Right atrium auricular region (tissue), 2 donors: ENCODE measurements around the gene GUCY2C. TPM values are rescaled to one million over a fixed set of nuclear protein-coding genes. Genes with fewer than 3 reads are reported as not detected.

Source experiments
- DNase-seq: peaks from one replicate; pipeline ENCODE4 v3.0.0-alpha.2; 2019; ENCODE audit warnings: low spot score
- H3K27ac ChIP-seq, 2 donors: fragments of 200-600 bp; sonication (generic); 1 replicate in 1 of 2; 2 replicates in 1 of 2; pipeline ENCODE4 v1.5.1; 2016 to 2019
- H3K27me3 ChIP-seq, 2 donors: fragments of 200-600 bp; sonication (generic); one replicate each; pipeline versions ENCODE4 v1.5.1 to v1.6.0; 2017 to 2019
- H3K36me3 ChIP-seq: fragments of 200-600 bp; sonication (generic); one replicate; pipeline ENCODE4 v1.5.1; 2016
- H3K4me1 ChIP-seq, 2 donors: fragments of 200-600 bp; sonication (generic); one replicate each; pipeline versions ENCODE4 v1.5.1 to v1.6.0; 2017 to 2019
- H3K4me3 ChIP-seq, 2 donors: fragments of 200-600 bp; sonication (generic); 1 replicate in 1 of 2; 2 replicates in 1 of 2; pipeline ENCODE4 v1.5.1; 2017 to 2019; ENCODE audit warnings: mild to moderate bottlenecking in 1 of 2, moderate library complexity in 1 of 2
- H3K9me3 ChIP-seq, 2 donors: fragments of 200-600 bp; sonication (generic); one replicate each; pipeline ENCODE4 v1.5.1; 2019
- CTCF ChIP-seq, 2 donors: fragments of 200-600 bp; sonication (generic); IDR thresholded peaks; one replicate each; pipeline ENCODE4 v1.5.1; 2019; ENCODE audit warnings: antibody characterized with exemption in 2 of 2
- total RNA-seq, 2 donors: library from RNA; depleted of rRNA; stranded (reverse); fragments of >200 nt; gene quantifications; one replicate each; pipeline ENCODE4 v1.1.0, GENCODE V29; 2016

GUCY2C gene
- total RNA-seq, 2 donors from 2014 or later, result not detected

DNA sequence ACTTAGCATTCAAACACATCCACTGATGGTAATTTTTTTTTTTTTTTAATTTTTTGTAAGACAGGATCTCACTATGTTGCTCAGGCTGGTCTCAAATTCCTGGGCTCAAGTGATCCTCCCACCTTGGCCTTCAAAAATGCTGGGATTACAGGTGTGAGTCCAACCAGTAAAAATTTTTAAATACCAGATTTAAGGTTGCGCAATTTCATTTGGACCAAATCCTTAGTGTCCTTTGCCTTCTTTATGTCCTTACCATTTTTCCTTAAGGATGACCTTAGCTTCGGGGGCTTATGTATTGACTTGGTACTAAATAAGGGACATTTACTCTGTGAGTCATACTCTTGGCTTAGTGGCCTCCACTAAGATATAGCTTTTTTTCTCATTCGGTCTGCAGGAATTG is 124.6 kb downstream of the GUCY2C start:
- no peak overlapping the region for H3K27ac ChIP-seq
- H3K4me1 ChIP-seq, result peaks cover 0 to 10% of the 10 kb centered on the region in 2 donors
- no peak for DNase-seq

DNA sequence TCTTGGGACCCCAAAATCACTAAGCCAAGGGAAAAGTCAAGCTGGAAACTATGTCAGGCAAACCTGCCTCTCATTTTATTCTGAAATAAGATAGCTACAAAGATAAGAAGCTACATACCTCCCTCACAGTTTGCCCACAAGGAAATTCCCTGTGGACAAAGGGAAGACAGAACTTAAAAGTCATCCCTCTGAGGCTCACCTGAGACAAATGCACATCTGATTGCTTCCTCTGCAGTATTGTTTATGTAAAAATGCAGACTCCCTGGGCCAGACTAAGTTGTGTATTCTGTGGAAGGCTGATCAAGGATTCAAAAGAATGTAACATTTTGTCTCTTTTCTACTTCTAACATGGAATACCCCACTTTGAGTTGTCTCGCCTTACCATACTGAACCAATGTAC is 126.2 kb downstream of the GUCY2C start:
- Histone ChIP-seq H3K4me1 (peaks cover 0 to 10% of the 10 kb centered on the region in 2 donors), H3K27ac (no peak overlapping the region), H3K36me3 (no peaks in the 10 kb centered on the region), H3K4me3 (no peak overlapping the region), H3K9me3 (no peaks in the 10 kb centered on the region), H3K27me3 (no peaks in the 10 kb centered on the region)
- DNase-seq, result no peak
- TF ChIP-seq CTCF (IDR thresholded peaks at IDR 0.05), result no peak

More for the DNA sequence above, 124.6 kb downstream of the GUCY2C start:
- Histone ChIP-seq H3K36me3 (no peaks in the 10 kb centered on the region), H3K4me3 (no peak overlapping the region), H3K27me3 (no peaks in the 10 kb centered on the region), H3K9me3 (no peaks in the 10 kb centered on the region)
- TF ChIP-seq CTCF (IDR thresholded peaks at IDR 0.05), result no peak

- H3K27ac ChIP-seq, result peak within 1 kb of the TSS; percentile 89 to 90
- TF ChIP-seq CTCF (IDR thresholded peaks at IDR 0.05), result no peak
- peak; percentile 76 for DNase-seq
- H3K36me3 ChIP-seq, result no peaks in the 10 kb centered on the region
- peak within 1 kb of the TSS; percentile 61 to 69 for H3K4me3 ChIP-seq
- peaks cover 0 to 15% of the 10 kb centered on the region in 2 donors for H3K4me1 ChIP-seq
- no peaks in the 10 kb centered on the region for H3K27me3 ChIP-seq
- no peaks in the 10 kb centered on the region for H3K9me3 ChIP-seq
Measured at GRCh38 chr12:14567351-14568162, 128.8 kb downstream of the GUCY2C start, which contains the start of gene PLBD1. PLBD1 (minus strand) TSS chr12:14567883; CDS start chr12:14567696, 187 bp downstream.

DNA sequence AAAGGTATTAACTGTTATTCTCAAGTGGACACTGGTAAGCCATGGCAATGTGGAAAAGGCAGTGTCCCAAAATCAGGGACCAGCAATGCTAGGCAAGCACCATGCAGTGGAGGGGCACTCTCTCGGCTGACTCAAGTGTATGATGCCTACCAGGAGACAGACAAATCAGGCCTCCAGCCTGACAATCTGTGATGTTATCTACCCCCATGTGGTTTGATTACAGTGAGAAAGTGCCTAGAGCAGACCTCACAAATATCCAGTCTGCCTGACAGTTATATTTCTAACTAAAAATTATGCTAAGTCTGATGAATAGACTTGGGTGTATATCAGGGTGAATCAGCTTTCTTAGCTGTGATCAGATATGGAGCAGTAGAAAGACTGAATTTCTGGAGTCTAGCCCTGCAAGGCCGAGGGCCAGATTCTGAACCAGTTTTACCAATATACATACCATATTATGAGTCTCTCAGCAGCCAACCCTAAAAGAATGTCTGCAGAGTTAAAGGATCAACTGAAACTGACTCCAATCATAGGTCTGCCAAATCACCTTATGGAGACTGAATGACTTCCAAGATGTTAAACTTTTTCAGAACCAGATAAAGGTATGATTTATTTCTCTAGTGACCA is 132.0 kb downstream of the GUCY2C start:
- Histone ChIP-seq H3K27ac (no peak overlapping the region), H3K36me3 (no peaks in the 10 kb centered on the region), H3K4me3 (no peak overlapping the region), H3K4me1 (peaks cover 0 to 23% of the 10 kb centered on the region in 2 donors), H3K27me3 (no peaks in the 10 kb centered on the region), H3K9me3 (no peaks in the 10 kb centered on the region)
- no peak for DNase-seq
- no peak for TF ChIP-seq CTCF (IDR thresholded peaks at IDR 0.05)

DNA sequence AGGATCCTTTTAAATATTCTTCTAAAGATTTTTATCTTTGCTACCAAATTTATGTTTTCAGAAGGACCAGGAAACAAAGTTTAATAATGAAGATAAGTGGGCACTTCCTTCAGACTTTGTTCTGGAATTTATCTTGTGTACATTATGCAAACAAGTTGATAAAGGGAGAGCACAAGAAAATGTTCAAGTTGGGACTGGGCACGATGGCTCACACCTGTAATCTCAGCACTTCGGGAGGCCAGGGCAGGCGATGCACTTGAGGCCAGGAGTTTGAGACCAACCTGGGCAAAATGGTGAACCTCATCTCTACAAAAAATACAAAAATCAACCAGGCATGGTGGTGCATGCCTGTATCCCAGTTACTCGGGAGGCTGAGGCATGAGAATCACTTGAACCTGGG is 133.4 kb downstream of the GUCY2C start:
- Histone ChIP-seq H3K36me3 (no peaks in the 10 kb centered on the region), H3K27ac (no peak overlapping the region), H3K4me3 (no peak overlapping the region), H3K9me3 (no peaks in the 10 kb centered on the region), H3K27me3 (no peaks in the 10 kb centered on the region), H3K4me1 (peaks cover 0 to 17% of the 10 kb centered on the region in 2 donors)
- TF ChIP-seq CTCF (IDR thresholded peaks at IDR 0.05), result no peak
- no peak for DNase-seq

Other genes starting within 250 kb of the GUCY2C start
- gene PLBD1, start 128.7 kb downstream of the GUCY2C start, total RNA-seq, result 10 to 100 TPM; 15.1 to 21.5 TPM
- 10 to 100 TPM; 19.9 to 21.9 TPM for gene WBP11, start 106.9 kb upstream of the GUCY2C start, total RNA-seq
- gene C12orf60, start 107.1 kb upstream of the GUCY2C start, total RNA-seq, result 1 to 10 TPM in 1 of 2 donors, under 1 TPM in 1; 0.90 to 1.1 TPM
- gene SMCO3, start 117.6 kb upstream of the GUCY2C start, total RNA-seq, result under 1 TPM; 0.33 to 0.43 TPM
- 10 to 100 TPM; 12.1 to 25.9 TPM for gene ART4, start 146.9 kb upstream of the GUCY2C start, total RNA-seq
- gene MGP, start 189.3 kb upstream of the GUCY2C start, total RNA-seq, result 100 to 1,000 TPM; 287 to 454 TPM
- under 1 TPM; 0.31 to 0.70 TPM for gene ERP27, start 241.9 kb upstream of the GUCY2C start, total RNA-seq